ENCODE measurements around the gene ARMS2.

ARMS2 gene

DNA sequence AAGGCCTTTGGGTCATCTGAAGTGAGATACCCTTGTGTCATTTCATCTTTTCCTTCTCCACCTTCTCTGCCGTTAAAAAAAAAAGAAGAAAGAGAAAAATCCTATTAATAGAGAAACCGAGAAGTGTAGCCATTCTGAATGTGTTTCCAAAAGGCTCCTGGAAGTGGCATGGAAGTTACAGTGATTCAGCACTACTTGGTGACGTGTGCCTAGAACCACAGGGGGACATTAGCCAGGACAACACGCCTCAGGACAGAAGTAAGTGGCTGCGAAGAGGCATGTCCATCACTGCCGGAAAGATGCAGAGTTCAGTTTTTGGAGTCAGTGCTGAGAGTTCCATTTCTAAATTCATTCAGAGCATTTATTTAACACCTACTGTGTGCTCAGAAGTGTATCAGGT lies 13.2 kb downstream of the ARMS2 start:
- no peak overlapping the region for H3K14ac ChIP-seq (ENCODE audit: low read length)
- H2AFZ ChIP-seq (ENCODE audit: low read length): no peak overlapping the region
- no peak overlapping the region for H3K18ac ChIP-seq (ENCODE audit: low read length)
- no peak overlapping the region for H2BK5ac ChIP-seq (ENCODE audit: low read length)
- peaks cover 3 to 4% of the 10 kb centered on the region in 2 donors for H3K4me1 ChIP-seq (ENCODE audit: control insufficient read depth in 2 of 2, insufficient read depth in 1 of 2, low read depth in 1 of 2, low read length in 2 of 2)
- no peak for DNase-seq (ENCODE audit: low spot score)
- H3K4me2 ChIP-seq (ENCODE audit: insufficient read depth, low read length, poor library complexity, severe bottlenecking): no peak overlapping the region
- peaks cover 0 to 23% (median 1%) of the 10 kb centered on the region in 3 experiments for H3K27me3 ChIP-seq (ENCODE audit: control insufficient read depth in 3 of 3, insufficient read depth in 3 of 3, low read depth in 1 of 3, low read length in 3 of 3)
- no peak overlapping the region for H3K4ac ChIP-seq (ENCODE audit: low read length)
- no peak overlapping the region for H2AK5ac ChIP-seq (ENCODE audit: low read depth, low read length)
- no peak overlapping the region for H2BK12ac ChIP-seq (ENCODE audit: low read length)
- no peaks in the 10 kb centered on the region for H3K36me3 ChIP-seq (replicated peaks in 1 of 2; ENCODE audit: control insufficient read depth in 2 of 2, insufficient read depth in 2 of 2, low read length in 2 of 2)
- H2BK15ac ChIP-seq (ENCODE audit: low read length): no peak overlapping the region
- no peak overlapping the region for H2BK120ac ChIP-seq (ENCODE audit: low read depth, low read length)
- no peak overlapping the region for H4K91ac ChIP-seq (ENCODE audit: low read depth, low read length, poor library complexity)
- H3K9ac ChIP-seq (ENCODE audit: low read depth, low read length, poor library complexity): no peak overlapping the region
- no peaks in the 10 kb centered on the region for H3K9me3 ChIP-seq (replicated peaks in 1 of 2; ENCODE audit: control insufficient read depth in 2 of 2, insufficient read depth in 1 of 2, low read depth in 1 of 2, low read length in 2 of 2)
- no peaks in the 10 kb centered on the region for H3K79me1 ChIP-seq (ENCODE audit: low read depth, low read length)
- H3K27ac ChIP-seq (replicated peaks; ENCODE audit: low read length): no peak overlapping the region
- no CpG with 5 or more reads among the region's 6 CpGs for WGBS, 2 donors (ENCODE audit: extremely low coverage in 2 of 2, insufficient read length in 2 of 2, insufficient replicate concordance in 1 of 2)
- no peak overlapping the region for H3K4me3 ChIP-seq (ENCODE audit: low read length in 2 of 2)
- no peak overlapping the region for H3K23ac ChIP-seq (ENCODE audit: low read depth, low read length, poor library complexity)
- no peak overlapping the region for H4K8ac ChIP-seq (ENCODE audit: low read depth, low read length)

DNA sequence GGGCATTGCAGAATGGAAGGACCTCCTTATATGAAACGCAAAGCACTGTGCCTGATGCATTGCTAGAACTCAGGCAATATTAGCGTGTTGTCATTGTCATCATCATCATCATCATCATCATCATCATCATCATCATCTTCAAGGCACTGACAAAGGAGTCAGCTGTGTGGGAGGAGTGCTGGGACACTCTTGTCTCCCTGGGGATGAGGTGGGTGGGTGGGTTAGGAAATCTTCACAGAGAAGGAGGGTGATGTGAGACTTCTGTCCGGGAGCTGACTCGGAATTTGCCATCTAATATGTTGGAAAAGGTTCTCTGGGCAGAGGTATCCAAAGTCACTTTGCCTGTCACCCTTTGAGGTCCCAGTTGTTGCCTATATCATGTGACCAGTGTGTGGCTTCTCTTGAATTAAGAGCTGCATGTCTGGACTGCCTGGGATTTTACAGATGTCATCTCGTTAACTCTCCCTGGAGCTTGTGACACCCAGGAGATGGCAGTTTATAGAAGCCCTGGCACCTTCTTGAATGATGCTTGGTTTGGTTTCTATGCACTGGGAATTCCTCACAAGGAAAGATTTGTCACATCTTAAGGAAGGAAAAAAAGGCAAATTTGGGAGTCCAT lies 14.0 kb downstream of the ARMS2 start:
- peaks cover 0 to 16% (median 0%) of the 10 kb centered on the region in 3 experiments for H3K27me3 ChIP-seq (ENCODE audit: control insufficient read depth in 3 of 3, insufficient read depth in 3 of 3, low read depth in 1 of 3, low read length in 3 of 3)
- no peak for DNase-seq (ENCODE audit: low spot score)
- no peak overlapping the region for H4K91ac ChIP-seq (ENCODE audit: low read depth, low read length, poor library complexity)
- H3K27ac ChIP-seq (replicated peaks; ENCODE audit: low read length): no peak overlapping the region
- H3K79me1 ChIP-seq (ENCODE audit: low read depth, low read length): no peaks in the 10 kb centered on the region
- H3K9me3 ChIP-seq (replicated peaks in 1 of 2; ENCODE audit: control insufficient read depth in 2 of 2, insufficient read depth in 1 of 2, low read depth in 1 of 2, low read length in 2 of 2): no peaks in the 10 kb centered on the region
- no peak overlapping the region for H3K4ac ChIP-seq (ENCODE audit: low read length)
- no peak overlapping the region for H3K23ac ChIP-seq (ENCODE audit: low read depth, low read length, poor library complexity)
- H3K18ac ChIP-seq (ENCODE audit: low read length): no peak overlapping the region
- H2AFZ ChIP-seq (ENCODE audit: low read length): no peak overlapping the region
- no peaks in the 10 kb centered on the region for H3K4me1 ChIP-seq (ENCODE audit: control insufficient read depth in 2 of 2, insufficient read depth in 1 of 2, low read depth in 1 of 2, low read length in 2 of 2)
- no peak overlapping the region for H3K9ac ChIP-seq (ENCODE audit: low read depth, low read length, poor library complexity)
- no peak overlapping the region for H2BK12ac ChIP-seq (ENCODE audit: low read length)
- H2BK5ac ChIP-seq (ENCODE audit: low read length): no peak overlapping the region
- H3K4me2 ChIP-seq (ENCODE audit: insufficient read depth, low read length, poor library complexity, severe bottlenecking): no peak overlapping the region
- H2BK15ac ChIP-seq (ENCODE audit: low read length): no peak overlapping the region
- no peak overlapping the region for H4K8ac ChIP-seq (ENCODE audit: low read depth, low read length)
- H3K36me3 ChIP-seq (replicated peaks in 1 of 2; ENCODE audit: control insufficient read depth in 2 of 2, insufficient read depth in 2 of 2, low read length in 2 of 2): no peaks in the 10 kb centered on the region
- no CpG with 5 or more reads among the region's 5 CpGs for WGBS, 2 donors (ENCODE audit: extremely low coverage in 2 of 2, insufficient read length in 2 of 2, insufficient replicate concordance in 1 of 2)
- no peak overlapping the region for H2BK120ac ChIP-seq (ENCODE audit: low read depth, low read length)
- H3K14ac ChIP-seq (ENCODE audit: low read length): no peak overlapping the region
- no peak overlapping the region for H3K4me3 ChIP-seq (ENCODE audit: low read length in 2 of 2)
- H2AK5ac ChIP-seq (ENCODE audit: low read depth, low read length): no peak overlapping the region

DNA sequence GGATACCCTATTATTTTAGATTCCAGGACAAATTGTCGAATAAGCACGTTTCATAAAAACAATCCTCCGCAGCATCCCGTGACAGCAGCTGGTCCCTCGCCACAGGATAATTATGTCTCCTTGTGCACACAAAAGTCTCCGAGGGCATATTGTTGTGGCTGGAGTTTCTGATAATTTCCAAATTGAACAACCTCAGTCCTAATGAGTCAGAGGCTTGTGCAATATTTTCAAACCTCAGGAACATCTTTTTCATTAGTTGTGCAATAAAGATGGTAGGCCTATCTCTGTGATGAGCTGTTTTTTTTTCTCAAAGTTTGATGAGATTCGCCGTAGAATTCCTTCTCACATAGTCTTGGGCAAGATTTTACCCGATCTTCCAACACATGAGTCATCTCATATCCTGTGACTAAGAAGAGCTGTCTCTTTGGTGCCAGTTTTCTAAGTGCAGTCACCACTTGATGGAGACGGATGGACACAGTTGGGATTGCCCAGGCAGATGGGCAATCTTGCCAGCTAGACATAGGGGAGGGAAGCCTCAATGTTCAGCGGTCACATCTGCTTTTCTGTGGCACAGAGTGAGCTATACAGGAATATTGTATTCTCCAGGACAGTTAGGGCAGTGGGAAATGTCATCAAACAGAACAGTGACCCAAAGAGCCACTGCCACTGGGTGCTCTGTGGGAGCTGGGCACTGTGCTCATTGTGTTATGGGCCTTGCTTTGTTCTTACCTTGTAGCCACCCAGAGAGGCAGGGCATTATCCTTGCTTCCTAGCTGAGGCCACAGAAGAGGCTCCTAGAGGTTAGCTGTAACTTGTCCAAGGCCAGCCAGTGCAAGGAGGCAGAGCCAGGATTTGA lies 14.7 kb downstream of the ARMS2 start:
- H3K14ac ChIP-seq (ENCODE audit: low read length): no peak overlapping the region
- no peaks in the 10 kb centered on the region for H3K79me1 ChIP-seq (ENCODE audit: low read depth, low read length)
- no peak overlapping the region for H2BK12ac ChIP-seq (ENCODE audit: low read length)
- H3K9ac ChIP-seq (ENCODE audit: low read depth, low read length, poor library complexity): no peak overlapping the region
- no peak overlapping the region for H3K4ac ChIP-seq (ENCODE audit: low read length)
- no peaks in the 10 kb centered on the region for H3K36me3 ChIP-seq (replicated peaks in 1 of 2; ENCODE audit: control insufficient read depth in 2 of 2, insufficient read depth in 2 of 2, low read length in 2 of 2)
- no peak overlapping the region for H4K91ac ChIP-seq (ENCODE audit: low read depth, low read length, poor library complexity)
- peaks cover 0 to 2% of the 10 kb centered on the region in 2 donors for H3K4me1 ChIP-seq (ENCODE audit: control insufficient read depth in 2 of 2, insufficient read depth in 1 of 2, low read depth in 1 of 2, low read length in 2 of 2)
- no peak overlapping the region for H3K27ac ChIP-seq (replicated peaks; ENCODE audit: low read length)
- H2BK5ac ChIP-seq (ENCODE audit: low read length): no peak overlapping the region
- no peak overlapping the region for H2BK15ac ChIP-seq (ENCODE audit: low read length)
- no peak overlapping the region for H3K18ac ChIP-seq (ENCODE audit: low read length)
- no CpG with 5 or more reads among the region's 11 CpGs for WGBS, 2 donors (ENCODE audit: extremely low coverage in 2 of 2, insufficient read length in 2 of 2, insufficient replicate concordance in 1 of 2)
- no peak overlapping the region for H2AK5ac ChIP-seq (ENCODE audit: low read depth, low read length)
- no peak overlapping the region for H3K4me2 ChIP-seq (ENCODE audit: insufficient read depth, low read length, poor library complexity, severe bottlenecking)
- DNase-seq (ENCODE audit: low spot score): no peak
- H3K9me3 ChIP-seq (replicated peaks in 1 of 2; ENCODE audit: control insufficient read depth in 2 of 2, insufficient read depth in 1 of 2, low read depth in 1 of 2, low read length in 2 of 2): no peaks in the 10 kb centered on the region
- H3K27me3 ChIP-seq (ENCODE audit: control insufficient read depth in 3 of 3, insufficient read depth in 3 of 3, low read depth in 1 of 3, low read length in 3 of 3): peaks cover 0 to 9% (median 0%) of the 10 kb centered on the region in 3 experiments
- no peak overlapping the region for H3K4me3 ChIP-seq (ENCODE audit: low read length in 2 of 2)
- no peak overlapping the region for H2AFZ ChIP-seq (ENCODE audit: low read length)
- H2BK120ac ChIP-seq (ENCODE audit: low read depth, low read length): no peak overlapping the region
- H3K23ac ChIP-seq (ENCODE audit: low read depth, low read length, poor library complexity): no peak overlapping the region
- H4K8ac ChIP-seq (ENCODE audit: low read depth, low read length): no peak overlapping the region

DNA sequence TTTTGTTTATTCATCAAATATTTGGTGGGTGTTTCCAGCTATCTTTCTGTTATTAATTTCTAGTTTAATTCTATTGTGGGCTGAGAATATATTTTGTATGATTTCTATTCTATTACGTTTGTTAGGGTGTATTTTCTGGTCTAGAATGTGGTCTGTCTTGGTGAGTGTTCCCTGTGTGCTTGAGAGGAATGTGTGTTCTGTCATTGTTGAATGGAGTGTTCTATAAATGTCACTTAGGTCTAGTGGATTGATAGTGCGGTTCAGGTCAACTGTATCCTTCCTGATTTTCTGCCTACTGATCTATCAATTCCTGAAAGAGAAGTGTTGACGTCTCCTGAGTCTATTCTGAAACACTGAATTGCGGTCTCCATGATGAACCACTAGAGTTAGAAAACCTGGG lies 15.4 kb downstream of the ARMS2 start:
- Histone ChIP-seq H3K4ac (ENCODE audit: low read length) (no peak overlapping the region), H3K18ac (ENCODE audit: low read length) (no peak overlapping the region), H3K9me3 (replicated peaks in 1 of 2; ENCODE audit: control insufficient read depth in 2 of 2, insufficient read depth in 1 of 2, low read depth in 1 of 2, low read length in 2 of 2) (no peaks in the 10 kb centered on the region), H3K79me1 (ENCODE audit: low read depth, low read length) (no peaks in the 10 kb centered on the region), H2AFZ (ENCODE audit: low read length) (no peak overlapping the region), H3K14ac (ENCODE audit: low read length) (no peak overlapping the region), H3K27ac (replicated peaks; ENCODE audit: low read length) (no peak overlapping the region), H3K4me3 (ENCODE audit: low read length in 2 of 2) (no peak overlapping the region), H4K8ac (ENCODE audit: low read depth, low read length) (no peak overlapping the region), H3K4me1 (ENCODE audit: control insufficient read depth in 2 of 2, insufficient read depth in 1 of 2, low read depth in 1 of 2, low read length in 2 of 2) (peaks cover under 1 to 9% of the 10 kb centered on the region in 2 donors), H3K36me3 (replicated peaks in 1 of 2; ENCODE audit: control insufficient read depth in 2 of 2, insufficient read depth in 2 of 2, low read length in 2 of 2) (no peaks in the 10 kb centered on the region), H3K4me2 (ENCODE audit: insufficient read depth, low read length, poor library complexity, severe bottlenecking) (no peak overlapping the region), H3K27me3 (ENCODE audit: control insufficient read depth in 3 of 3, insufficient read depth in 3 of 3, low read depth in 1 of 3, low read length in 3 of 3) (peaks cover 0 to 3% (median 0%) of the 10 kb centered on the region in 3 experiments), H2BK120ac (ENCODE audit: low read depth, low read length) (no peak overlapping the region), H2BK15ac (ENCODE audit: low read length) (no peak overlapping the region), H4K91ac (ENCODE audit: low read depth, low read length, poor library complexity) (no peak overlapping the region), H2BK5ac (ENCODE audit: low read length) (no peak overlapping the region), H3K23ac (ENCODE audit: low read depth, low read length, poor library complexity) (no peak overlapping the region), H2BK12ac (ENCODE audit: low read length) (no peak overlapping the region), H3K9ac (ENCODE audit: low read depth, low read length, poor library complexity) (no peak overlapping the region), H2AK5ac (ENCODE audit: low read depth, low read length) (no peak overlapping the region)
- no CpG with 5 or more reads among the region's 4 CpGs for WGBS, 2 donors (ENCODE audit: extremely low coverage in 2 of 2, insufficient read length in 2 of 2, insufficient replicate concordance in 1 of 2)
- DNase-seq (ENCODE audit: low spot score): no peak

Data from neuronal stem cell (in vitro differentiated cells).